OCI-LY3 (cell line): Measurements from ENCODE around the gene NCOA5.

ENCODE experiments used
- CTCF ChIP-seq: fragments of 200-600, 300-600 bp; sonication (generic); IDR thresholded peaks from 2 replicates; pipeline ENCODE4 v1.5.1; 2014; ENCODE audit warnings: antibody characterized with exemption, low read length, low read depth
- EZH2phosphoT487 ChIP-seq: fragments of 200-600 bp; shearing (Covaris generic); IDR thresholded peaks from 2 replicates; pipeline ENCODE4 v1.6.1; 2018; ENCODE audit warnings: antibody characterized with exemption, mixed run types, low read depth

- TF ChIP-seq CTCF (no peak), EZH2phosphoT487 (no peak)
Measured at GRCh38 chr20:46104262-46104661, 14.5 kb upstream of the NCOA5 start.
